HepG2 (cell line): Measurements from ENCODE around the gene LYPD4. TPM values are rescaled to one million over a fixed set of nuclear protein-coding genes. Genes with fewer than 3 reads are reported as not detected.

ENCODE experiments used
- ATAC-seq: fragments of 200-7000 bp; cut with Tn5 transposase; 3 replicates; pipeline ENCODE4 v1.9.1; 2020; ENCODE audit warnings: mild to moderate bottlenecking, moderate library complexity
- BruUV-seq: library from RNA; stranded (reverse); fragments of 400-500 nt; replicated peaks from 2 replicates; lab custom pipeline; 2021; lab: Mats Ljungman, UMichigan
- CTCF ChIA-PET: fragments of 300-600 bp; formaldehyde crosslinking; extraction: SDS; loops from one replicate; lab custom pipeline; 2021; ENCODE audit warnings: low total read pairs, inconsistent platforms, low intra/inter-chr PET ratio; lab: Yijun Ruan, JAX
- POLR2A ChIA-PET: fragments of 350-600 bp; sonication (Branson Sonifier 250); formaldehyde crosslinking; loops from one replicate; lab custom pipeline; 2020; ENCODE audit warnings: antibody characterized with exemption, inconsistent platforms; lab: Yijun Ruan, JAX
- DNase-seq: peaks from one replicate; pipeline ENCODE4 v3.0.0-alpha.2; 2015; ENCODE audit warnings: low spot score
- FAIRE-seq: peaks from 3 replicates; lab custom pipeline; 2011; peaks lifted over from hg19 to GRCh38; lab: Jason Lieb, UNC
- H2AFZ ChIP-seq: one replicate; pipeline ENCODE4 v1.6.1; 2011; ENCODE audit warnings: low read length, inconsistent platforms
- H3K27ac ChIP-seq: fragments of 300-600 bp; 3 replicates; pipeline ENCODE4 v1.8.0; 2011; ENCODE audit warnings: mixed run types, mild to moderate bottlenecking, mixed read lengths, low read length, inconsistent platforms; ENCODE audit not compliant: insufficient read depth; ENCODE audit errors: extremely low read length
- H3K27me3 ChIP-seq, 2 experiments: fragments of 200-600 bp in 1 of 2; 2 replicates in 1 of 2; 3 replicates in 1 of 2; pipeline versions ENCODE4 v1.6.0 to v1.8.0; 2011; ENCODE audit warnings: low read length in 2 of 2, mild to moderate bottlenecking in 2 of 2, moderate library complexity in 2 of 2, inconsistent platforms in 1 of 2; ENCODE audit not compliant: insufficient read depth in 2 of 2, control insufficient read depth in 1 of 2
- H3K36me3 ChIP-seq, 2 experiments: fragments of 200-600 bp in 1 of 2; replicated peaks in 1 of 2; 2 replicates in 1 of 2; 3 replicates in 1 of 2; pipeline versions ENCODE4 v1.5.1 to v1.8.0; 2011; ENCODE audit warnings: low read length in 2 of 2, inconsistent platforms in 1 of 2; ENCODE audit not compliant: insufficient read depth in 2 of 2, control insufficient read depth in 1 of 2
- H3K4me1 ChIP-seq: 2 replicates; pipeline ENCODE4 v1.5.1; 2012; ENCODE audit warnings: low read length, inconsistent platforms; ENCODE audit not compliant: insufficient read depth
- H3K4me2 ChIP-seq: 2 replicates; pipeline ENCODE4 v1.6.0; 2011; ENCODE audit warnings: low read depth, low read length, inconsistent platforms
- H3K4me3 ChIP-seq, 3 experiments: fragments of 200-600 bp in 1 of 3; sonication (generic), shearing (Covaris generic) in 1 of 3; replicated peaks in 1 of 3; 2 replicates each; pipeline ENCODE4 v1.5.1; 2011 to 2016; ENCODE audit warnings: low read length in 3 of 3, inconsistent platforms in 2 of 3, low read depth in 2 of 3, mild to moderate bottlenecking in 2 of 3, control low read depth in 1 of 3, mixed read lengths in 1 of 3; ENCODE audit not compliant: insufficient read depth in 1 of 3
- H3K79me2 ChIP-seq: one replicate; pipeline ENCODE4 v1.6.1; 2011; ENCODE audit warnings: low read length, inconsistent platforms; ENCODE audit not compliant: insufficient read depth
- H3K9ac ChIP-seq: 2 replicates; pipeline ENCODE4 v1.6.0; 2011; ENCODE audit warnings: mild to moderate bottlenecking, low read depth, low read length, inconsistent platforms; ENCODE audit not compliant: insufficient read depth
- H3K9me3 ChIP-seq: 2 replicates; pipeline ENCODE4 v1.5.1; 2012; ENCODE audit warnings: mild to moderate bottlenecking, low read length
- H4K20me1 ChIP-seq: 2 replicates; pipeline ENCODE4 v1.6.0; 2011; ENCODE audit warnings: inconsistent platforms, mild to moderate bottlenecking, low read length, moderate library complexity; ENCODE audit not compliant: insufficient read depth
- GZF1 ChIP-seq: sonication (generic); formaldehyde crosslinking; IDR thresholded peaks from 2 replicates; pipeline ENCODE4 v1.5.1; 2020; ENCODE audit warnings: mild to moderate bottlenecking, missing genetic modification reagents
- HNF4A ChIP-seq: sonication (generic); formaldehyde crosslinking; IDR thresholded peaks from 2 replicates; pipeline ENCODE4 v1.4.0; 2020; ENCODE audit warnings: missing genetic modification reagents
- HOXA3 ChIP-seq: sonication (generic); formaldehyde crosslinking; IDR thresholded peaks from 2 replicates; pipeline ENCODE4 v1.5.0; 2020; ENCODE audit warnings: missing genetic modification reagents
- JUNB ChIP-seq: sonication (generic); formaldehyde crosslinking; IDR thresholded peaks from 2 replicates; pipeline ENCODE4 v1.8.0; 2022; ENCODE audit warnings: missing genetic modification reagents, mild to moderate bottlenecking, borderline replicate concordance
- SOX5 ChIP-seq: IDR thresholded peaks from 2 replicates; pipeline ENCODE4 v1.6.1; 2016; ENCODE audit warnings: borderline replicate concordance
- ZNF260 ChIP-seq: sonication (generic); formaldehyde crosslinking; IDR thresholded peaks from 2 replicates; pipeline ENCODE4 v1.4.0; 2020; ENCODE audit warnings: missing genetic modification reagents, low read depth, mild to moderate bottlenecking, borderline replicate concordance
- ZNF382 ChIP-seq: sonication (generic); formaldehyde crosslinking; IDR thresholded peaks from 2 replicates; pipeline ENCODE4 v1.5.0; 2020; ENCODE audit warnings: missing genetic modification reagents, mild to moderate bottlenecking, borderline replicate concordance
- ZNF737 ChIP-seq: sonication (generic); formaldehyde crosslinking; IDR thresholded peaks from 2 replicates; pipeline ENCODE4 v1.5.0; 2020; ENCODE audit warnings: missing genetic modification reagents, mild to moderate bottlenecking, borderline replicate concordance
- ZSCAN20 ChIP-seq: sonication (generic); formaldehyde crosslinking; IDR thresholded peaks from 2 replicates; pipeline ENCODE4 v1.4.0; 2020; ENCODE audit warnings: missing genetic modification reagents, mild to moderate bottlenecking, borderline replicate concordance
- WGBS: methylation state at CpG from one replicate; pipeline ENCODE4 v1.1.6; 2017; ENCODE audit warnings: low lambda C conversion rate; 5-methylcytosine and 5-hydroxymethylcytosine counted together
- in situ Hi-C: cut with HindIII; loops from 2 replicates; pipeline ENCODE4 v1.10.0; 2017; ENCODE audit warnings: low pct_unique_long_range_greater_than_20kb; ENCODE audit not compliant: extremely low pct_ligation_motif_present
- intact Hi-C: fragments of 100-400 bp; cut with micrococcal nuclease; formaldehyde crosslinking; loops from one replicate; pipeline ENCODE4 v1.10.0; 2022; ENCODE audit not compliant: unreplicated experiment
- polyA plus RNA-seq, 8 experiments: library from polyadenylated mRNA; depleted of rRNA in 3 of 8; stranded (reverse) in 7 of 8; unstranded in 1 of 8; fragments of >200 nt; fragmentation: Illumina TruSeq in 4 of 8; extraction: Trizol in 4 of 8; gene quantifications; 2 replicates each; pipeline versions ENCODE4 v1.2.1 to v1.2.3, GENCODE V29; 2011 to 2016; ENCODE audit warnings: low read depth in 4 of 8, missing spikeins in 1 of 8, mixed read lengths in 1 of 8; ENCODE audit not compliant: insufficient read depth in 1 of 8
- total RNA-seq, 5 experiments: library from RNA; depleted of rRNA; stranded (reverse); fragments of >200 nt; fragmentation: Illumina TruSeq; extraction: Trizol; gene quantifications; 2 replicates each; pipeline ENCODE4 v1.2.3, GENCODE V29; 2016; ENCODE audit warnings: low read depth in 1 of 5
- TF ChIP-seq, protein P1 (sequence below): sonication (generic); formaldehyde crosslinking; conservative IDR thresholded peaks from 2 replicates; pipeline ENCODE4 v1.5.0; 2020; ENCODE audit warnings: missing genetic modification reagents
- TF ChIP-seq, protein P2 (sequence below), 2 experiments: sonication (generic) in 1 of 2; formaldehyde crosslinking in 1 of 2; IDR thresholded peaks; 2 replicates each; pipeline versions ENCODE4 v1.4.0 to v1.6.1; 2016 to 2020; ENCODE audit warnings: borderline replicate concordance in 1 of 2, low read depth in 1 of 2, mild to moderate bottlenecking in 1 of 2, missing genetic modification reagents in 1 of 2

LYPD4 gene
- total and polyA plus RNA-seq, 2 of the 13 experiments (the other 11 are each of a cell fraction or from before 2014, with no cell fraction given): not detected

DNA sequence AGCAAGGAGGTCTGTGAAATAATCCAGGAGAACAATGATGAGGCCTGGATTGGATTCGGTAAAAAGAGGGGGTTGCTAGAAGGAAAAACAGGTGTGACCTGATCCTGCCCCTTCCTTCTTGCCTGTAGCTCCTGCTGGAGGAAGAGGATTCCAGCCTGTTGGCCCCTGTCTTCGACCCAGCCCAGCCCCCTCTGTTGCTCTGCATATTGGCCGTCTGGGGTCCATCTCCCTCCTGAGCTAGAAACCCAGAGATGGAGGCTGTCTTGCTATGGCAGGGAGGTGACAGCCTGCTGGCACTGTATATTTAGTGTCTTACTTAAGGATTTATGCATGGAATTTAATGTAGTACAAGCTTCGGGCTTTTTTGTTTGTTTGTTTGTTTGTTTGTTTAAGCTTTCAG lies 7.0 kb upstream of the LYPD4 start:
- POLR2A ChIA-PET: no interaction called here
- no peaks in the 10 kb centered on the region for H3K79me2 ChIP-seq
- no peak for ATAC-seq
- no TSS peak for BruUV-seq
- intact Hi-C loops: no loop called here
- TF ChIP-seq ZNF260: no peak
- no peak for TF ChIP-seq ZSCAN20 (CRISPR knock-in tag)
- TF ChIP-seq ZNF382: no peak
- no peak for TF ChIP-seq HNF4A (CRISPR knock-in tag)
- no peak for TF ChIP-seq GZF1 (CRISPR knock-in tag)
- TF ChIP-seq, protein P1, sequence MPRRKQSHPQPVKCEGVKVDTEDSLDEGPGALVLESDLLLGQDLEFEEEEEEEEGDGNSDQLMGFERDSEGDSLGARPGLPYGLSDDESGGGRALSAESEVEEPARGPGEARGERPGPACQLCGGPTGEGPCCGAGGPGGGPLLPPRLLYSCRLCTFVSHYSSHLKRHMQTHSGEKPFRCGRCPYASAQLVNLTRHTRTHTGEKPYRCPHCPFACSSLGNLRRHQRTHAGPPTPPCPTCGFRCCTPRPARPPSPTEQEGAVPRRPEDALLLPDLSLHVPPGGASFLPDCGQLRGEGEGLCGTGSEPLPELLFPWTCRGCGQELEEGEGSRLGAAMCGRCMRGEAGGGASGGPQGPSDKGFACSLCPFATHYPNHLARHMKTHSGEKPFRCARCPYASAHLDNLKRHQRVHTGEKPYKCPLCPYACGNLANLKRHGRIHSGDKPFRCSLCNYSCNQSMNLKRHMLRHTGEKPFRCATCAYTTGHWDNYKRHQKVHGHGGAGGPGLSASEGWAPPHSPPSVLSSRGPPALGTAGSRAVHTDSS (CRISPR knock-in tag): no peak
- TF ChIP-seq HOXA3 (CRISPR knock-in tag): no peak
- TF ChIP-seq SOX5 (CRISPR knock-in tag): no peak
- TF ChIP-seq ZNF737 (CRISPR knock-in tag): no peak
- TF ChIP-seq JUNB (CRISPR knock-in tag): no peak
- TF ChIP-seq, protein P2, sequence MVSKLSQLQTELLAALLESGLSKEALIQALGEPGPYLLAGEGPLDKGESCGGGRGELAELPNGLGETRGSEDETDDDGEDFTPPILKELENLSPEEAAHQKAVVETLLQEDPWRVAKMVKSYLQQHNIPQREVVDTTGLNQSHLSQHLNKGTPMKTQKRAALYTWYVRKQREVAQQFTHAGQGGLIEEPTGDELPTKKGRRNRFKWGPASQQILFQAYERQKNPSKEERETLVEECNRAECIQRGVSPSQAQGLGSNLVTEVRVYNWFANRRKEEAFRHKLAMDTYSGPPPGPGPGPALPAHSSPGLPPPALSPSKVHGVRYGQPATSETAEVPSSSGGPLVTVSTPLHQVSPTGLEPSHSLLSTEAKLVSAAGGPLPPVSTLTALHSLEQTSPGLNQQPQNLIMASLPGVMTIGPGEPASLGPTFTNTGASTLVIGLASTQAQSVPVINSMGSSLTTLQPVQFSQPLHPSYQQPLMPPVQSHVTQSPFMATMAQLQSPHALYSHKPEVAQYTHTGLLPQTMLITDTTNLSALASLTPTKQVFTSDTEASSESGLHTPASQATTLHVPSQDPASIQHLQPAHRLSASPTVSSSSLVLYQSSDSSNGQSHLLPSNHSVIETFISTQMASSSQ (IDR thresholded peaks at IDR 0.05; ENCODE audit: low read depth): no peak
- TF ChIP-seq, protein P2 (CRISPR knock-in tag; IDR thresholded peaks at IDR 0.05; ENCODE audit: borderline replicate concordance): no peak
- TF ChIP-seq, all 625 proteins: peak for 0
- Histone ChIP-seq H3K4me2 (no peak overlapping the region), H3K4me1 (no peaks in the 10 kb centered on the region; the same call in 1 of the 2 replicates), H3K9ac (no peak overlapping the region), H3K36me3 (no peaks in the 10 kb centered on the region), H3K27ac (no peak overlapping the region), H4K20me1 (no peaks in the 10 kb centered on the region), H3K27me3 (peaks cover 1 to 51% of the 10 kb centered on the region in 2 experiments; a peak in 4 of 5 replicates), H2AFZ (no peak overlapping the region), H3K9me3 (no peaks in the 10 kb centered on the region), H3K4me3 (no peak overlapping the region)
- WGBS: 1% methylated on average over 4 of the region's 4 CpGs
- CTCF ChIA-PET: no interaction called here
- no peak for DNase-seq
- no peak for FAIRE-seq
- in situ Hi-C loops: no loop called here
